ENCODE measurements around the gene SNAPIN.

SNAPIN gene

DNA sequence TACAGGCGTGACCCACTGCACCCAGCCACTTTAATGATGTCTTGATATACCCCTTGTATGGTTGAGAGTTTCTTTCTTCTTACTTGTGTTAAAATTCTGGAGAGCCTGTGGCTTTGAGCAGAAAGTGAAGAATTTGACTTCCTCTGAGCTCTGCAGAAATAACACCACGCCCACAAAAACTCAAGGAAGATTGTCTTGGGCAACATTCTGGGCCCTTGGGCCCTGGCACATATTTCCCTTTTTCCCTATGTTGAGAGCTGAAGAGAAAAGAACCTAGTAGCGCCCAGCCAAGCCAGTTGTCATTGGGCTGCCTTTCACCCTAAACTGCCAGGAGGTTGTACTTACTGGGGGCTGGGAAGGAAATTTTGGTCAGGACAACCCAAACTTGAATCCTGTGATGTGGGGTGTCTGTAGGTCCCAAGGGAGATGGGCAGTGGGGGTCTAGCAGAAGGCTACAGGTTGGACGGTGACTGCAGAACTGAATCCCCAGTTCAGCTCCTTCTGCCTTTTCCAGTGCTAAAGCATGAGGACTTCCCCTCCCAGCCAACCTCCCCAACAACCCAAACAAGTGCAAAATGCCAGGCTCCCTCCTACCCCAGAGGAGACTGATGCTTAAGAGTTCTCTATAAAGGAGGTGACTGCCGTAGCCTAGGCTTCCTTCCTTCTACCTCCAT lies 11.7 kb upstream of the SNAPIN start:
- Histone ChIP-seq H3K9ac (ENCODE audit: low read depth, low read length, poor library complexity, severe bottlenecking) (no peak overlapping the region), H3K79me2 (ENCODE audit: insufficient read depth, low read length) (peaks cover 26% of the 10 kb centered on the region), H3K4me2 (ENCODE audit: low read depth, low read length, poor library complexity, severe bottlenecking) (no peak overlapping the region), H3K4me1 (ENCODE audit: insufficient read depth, low read length, poor library complexity, severe bottlenecking) (peaks cover 20% of the 10 kb centered on the region), H3K27me3 (ENCODE audit: insufficient read depth, low read length, poor library complexity, severe bottlenecking) (no peaks in the 10 kb centered on the region), H4K20me1 (ENCODE audit: insufficient read depth, low read length, poor library complexity, severe bottlenecking) (peaks cover 18% of the 10 kb centered on the region), H3K4me3 (ENCODE audit: low read length, poor library complexity, severe bottlenecking) (no peak overlapping the region), H3K9me3 (ENCODE audit: insufficient read depth, low read depth, low read length) (no peaks in the 10 kb centered on the region), H3K9me2 (replicated peaks; ENCODE audit: low read depth, low read length) (no peaks in the 10 kb centered on the region), H3K36me3 (ENCODE audit: insufficient read depth, low read length) (peaks cover 48% of the 10 kb centered on the region), H2AFZ (ENCODE audit: low read length) (no peak overlapping the region), H3F3A (ENCODE audit: low read depth) (no peaks in the 10 kb centered on the region)
- TF ChIP-seq, protein P1, sequence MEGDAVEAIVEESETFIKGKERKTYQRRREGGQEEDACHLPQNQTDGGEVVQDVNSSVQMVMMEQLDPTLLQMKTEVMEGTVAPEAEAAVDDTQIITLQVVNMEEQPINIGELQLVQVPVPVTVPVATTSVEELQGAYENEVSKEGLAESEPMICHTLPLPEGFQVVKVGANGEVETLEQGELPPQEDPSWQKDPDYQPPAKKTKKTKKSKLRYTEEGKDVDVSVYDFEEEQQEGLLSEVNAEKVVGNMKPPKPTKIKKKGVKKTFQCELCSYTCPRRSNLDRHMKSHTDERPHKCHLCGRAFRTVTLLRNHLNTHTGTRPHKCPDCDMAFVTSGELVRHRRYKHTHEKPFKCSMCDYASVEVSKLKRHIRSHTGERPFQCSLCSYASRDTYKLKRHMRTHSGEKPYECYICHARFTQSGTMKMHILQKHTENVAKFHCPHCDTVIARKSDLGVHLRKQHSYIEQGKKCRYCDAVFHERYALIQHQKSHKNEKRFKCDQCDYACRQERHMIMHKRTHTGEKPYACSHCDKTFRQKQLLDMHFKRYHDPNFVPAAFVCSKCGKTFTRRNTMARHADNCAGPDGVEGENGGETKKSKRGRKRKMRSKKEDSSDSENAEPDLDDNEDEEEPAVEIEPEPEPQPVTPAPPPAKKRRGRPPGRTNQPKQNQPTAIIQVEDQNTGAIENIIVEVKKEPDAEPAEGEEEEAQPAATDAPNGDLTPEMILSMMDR (conservative IDR thresholded peaks at IDR 0.05; ENCODE audit: low read length) = no peak
- no peak for TF ChIP-seq EZH2phosphoT487 (IDR thresholded peaks at IDR 0.05; ENCODE audit: borderline replicate concordance)

DNA sequence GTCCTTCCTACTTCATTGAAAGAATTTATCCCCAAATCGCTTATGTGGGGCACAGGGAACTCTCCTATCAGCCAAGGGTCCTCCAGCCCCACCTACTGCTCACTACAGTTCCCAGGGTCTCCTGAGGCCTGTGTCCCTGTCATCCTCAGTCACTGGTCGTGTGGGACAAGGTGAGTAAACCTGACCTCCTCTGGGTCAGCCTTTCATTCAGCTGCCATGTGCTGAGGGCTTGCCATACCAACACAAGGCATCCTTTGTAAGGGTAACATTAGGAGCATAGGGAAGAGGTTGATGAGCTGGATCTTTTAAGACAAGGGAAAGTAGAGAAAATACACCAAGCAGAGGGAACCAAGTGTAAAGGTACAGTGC lies 11.2 kb upstream of the SNAPIN start:
- Histone ChIP-seq H3F3A (ENCODE audit: low read depth) (no peaks in the 10 kb centered on the region), H2AFZ (ENCODE audit: low read length) (no peak overlapping the region), H3K36me3 (ENCODE audit: insufficient read depth, low read length) (peaks cover 43% of the 10 kb centered on the region), H3K9me3 (ENCODE audit: insufficient read depth, low read depth, low read length) (no peaks in the 10 kb centered on the region), H3K9ac (ENCODE audit: low read depth, low read length, poor library complexity, severe bottlenecking) (no peak overlapping the region), H3K4me1 (ENCODE audit: insufficient read depth, low read length, poor library complexity, severe bottlenecking) (peaks cover 16% of the 10 kb centered on the region), H3K4me2 (ENCODE audit: low read depth, low read length, poor library complexity, severe bottlenecking) (no peak overlapping the region), H3K4me3 (ENCODE audit: low read length, poor library complexity, severe bottlenecking) (no peak overlapping the region), H3K9me2 (replicated peaks; ENCODE audit: low read depth, low read length) (no peaks in the 10 kb centered on the region), H4K20me1 (ENCODE audit: insufficient read depth, low read length, poor library complexity, severe bottlenecking) (peaks cover 12% of the 10 kb centered on the region), H3K27me3 (ENCODE audit: insufficient read depth, low read length, poor library complexity, severe bottlenecking) (no peaks in the 10 kb centered on the region), H3K79me2 (ENCODE audit: insufficient read depth, low read length) (peaks cover 21% of the 10 kb centered on the region)
- no peak for TF ChIP-seq EZH2phosphoT487 (IDR thresholded peaks at IDR 0.05; ENCODE audit: borderline replicate concordance)
- TF ChIP-seq, protein P1 (conservative IDR thresholded peaks at IDR 0.05; ENCODE audit: low read length) = no peak

DNA sequence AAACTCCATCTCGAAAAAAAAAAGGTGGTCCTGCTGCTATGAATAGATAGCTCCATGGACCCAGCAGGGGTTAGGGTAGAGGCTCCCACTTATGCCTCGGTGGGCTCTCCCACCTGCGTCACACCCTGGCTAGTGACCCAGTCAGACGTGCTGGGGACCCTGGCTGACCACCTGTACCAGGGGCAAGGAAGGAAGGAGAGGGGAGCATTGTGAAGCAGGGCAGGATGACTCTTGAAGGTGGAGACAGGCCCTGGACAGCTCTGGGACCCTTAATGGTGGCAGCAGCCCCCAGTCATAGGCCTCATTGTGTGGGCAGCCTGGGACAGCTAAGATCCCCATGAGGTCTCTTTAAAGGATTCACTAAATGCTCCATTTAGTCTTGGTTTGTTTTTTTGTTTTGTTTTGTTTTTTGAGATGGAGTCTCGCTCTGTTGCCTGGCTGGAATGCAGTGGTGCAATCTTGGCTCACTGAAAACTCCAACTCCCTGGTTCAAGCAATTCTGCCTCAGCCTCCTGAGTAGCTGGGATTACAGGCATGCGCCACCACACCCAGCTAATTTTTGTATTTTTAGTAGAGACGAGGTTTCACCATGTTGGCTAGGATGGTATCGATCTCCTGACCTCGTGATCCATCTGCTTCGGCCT lies 10.4 kb upstream of the SNAPIN start:
- H3K4me1 ChIP-seq (ENCODE audit: insufficient read depth, low read length, poor library complexity, severe bottlenecking) = peaks cover 12% of the 10 kb centered on the region
- peaks cover 13% of the 10 kb centered on the region for H3K79me2 ChIP-seq (ENCODE audit: insufficient read depth, low read length)
- TF ChIP-seq, protein P1 (conservative IDR thresholded peaks at IDR 0.05; ENCODE audit: low read length) = no peak
- no peak for TF ChIP-seq EZH2phosphoT487 (IDR thresholded peaks at IDR 0.05; ENCODE audit: borderline replicate concordance)
- no peaks in the 10 kb centered on the region for H3K27me3 ChIP-seq (ENCODE audit: insufficient read depth, low read length, poor library complexity, severe bottlenecking)
- no peak overlapping the region for H3K9ac ChIP-seq (ENCODE audit: low read depth, low read length, poor library complexity, severe bottlenecking)
- peaks cover 5% of the 10 kb centered on the region for H4K20me1 ChIP-seq (ENCODE audit: insufficient read depth, low read length, poor library complexity, severe bottlenecking)
- peaks cover 35% of the 10 kb centered on the region for H3K36me3 ChIP-seq (ENCODE audit: insufficient read depth, low read length)
- no peak overlapping the region for H3K4me2 ChIP-seq (ENCODE audit: low read depth, low read length, poor library complexity, severe bottlenecking)
- H2AFZ ChIP-seq (ENCODE audit: low read length) = no peak overlapping the region
- H3K9me2 ChIP-seq (replicated peaks; ENCODE audit: low read depth, low read length) = no peaks in the 10 kb centered on the region
- H3K9me3 ChIP-seq (ENCODE audit: insufficient read depth, low read depth, low read length) = no peaks in the 10 kb centered on the region
- H3K4me3 ChIP-seq (ENCODE audit: low read length, poor library complexity, severe bottlenecking) = no peak overlapping the region
- H3F3A ChIP-seq (ENCODE audit: low read depth) = no peaks in the 10 kb centered on the region

Data from Loucy (cell line).